ENCODE measurements around the gene EXOC3L4.
"Not testable (repeated sequence)": the region's sequence is repeated elsewhere in the genome, so short reads cannot be mapped to it uniquely, and the experiment has no call there.

The EXOC3L4 gene

DNA sequence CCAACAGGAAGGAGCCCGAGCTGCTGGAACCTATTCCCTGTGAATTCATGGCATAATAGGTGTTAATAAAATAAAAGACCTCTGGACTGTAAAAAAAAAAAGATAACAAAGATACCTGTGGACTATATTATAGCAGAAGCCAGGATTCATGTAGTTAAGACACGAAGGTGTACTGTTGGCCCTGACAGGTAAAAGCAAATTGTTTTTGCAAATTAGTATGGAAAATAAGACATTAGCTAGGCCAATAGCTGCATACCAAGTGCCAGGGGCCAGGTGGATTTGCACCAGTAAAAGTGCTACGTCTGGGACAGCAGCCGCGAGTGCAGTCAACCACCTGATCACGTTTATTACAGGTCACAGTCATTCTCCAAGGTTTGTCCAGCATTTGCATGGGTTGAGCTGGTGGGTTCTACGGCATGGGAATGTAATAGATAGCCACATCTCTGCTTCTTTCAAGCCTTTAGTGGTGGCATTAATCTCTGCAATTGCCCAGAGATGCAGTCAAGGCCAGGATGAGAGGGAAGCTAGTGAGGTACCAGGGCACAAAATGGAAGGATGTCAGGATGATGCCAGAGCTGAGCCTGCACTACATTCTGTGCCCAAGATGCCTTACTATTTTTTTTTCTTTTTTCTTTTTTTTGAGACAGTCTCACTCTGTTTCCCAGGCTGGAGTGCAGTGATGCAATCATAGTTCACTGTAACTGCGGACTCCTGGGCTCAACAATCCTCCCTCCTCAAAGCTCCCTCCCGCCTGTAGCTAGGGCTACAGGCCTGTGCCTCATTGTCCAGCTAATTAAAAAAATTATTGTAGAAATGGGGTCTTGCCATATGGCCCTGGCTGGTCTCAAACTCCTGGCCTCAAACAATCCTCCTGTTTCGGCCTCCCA is 55.1 kb downstream of the EXOC3L4 start:
- DNase-seq (ENCODE audit: low read depth, low spot score), result no peak

GRCh38 chr14:103151270-103151945 is 56.9 kb downstream of the EXOC3L4 start:
- no peak for DNase-seq (ENCODE audit: low read depth, low spot score)

- no peak for DNase-seq (ENCODE audit: low read depth, low spot score)
Measured at GRCh38 chr14:103155010-103155409, 60.5 kb downstream of the EXOC3L4 start.

DNA sequence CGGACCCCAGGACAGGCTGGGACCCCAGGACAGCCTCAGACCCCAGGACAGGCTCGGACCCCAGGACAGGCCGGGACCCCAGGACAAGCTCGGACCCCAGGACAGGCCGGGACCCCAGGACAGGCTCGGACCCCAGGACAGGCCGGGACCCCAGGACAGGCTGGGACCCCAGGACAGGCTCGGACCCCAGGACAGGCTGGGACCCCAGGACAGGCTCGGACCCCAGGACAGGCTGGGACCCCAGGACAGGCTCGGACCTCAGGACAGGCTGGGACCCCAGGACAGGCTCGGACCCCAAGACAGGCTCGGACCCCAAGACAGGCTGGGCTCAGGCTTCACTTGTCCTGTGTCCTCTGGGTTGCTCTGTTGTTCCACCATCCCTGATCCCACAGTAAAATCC is 60.9 kb downstream of the EXOC3L4 start:
- DNase-seq (ENCODE audit: low read depth, low spot score), result not testable (repeated sequence)

DNA sequence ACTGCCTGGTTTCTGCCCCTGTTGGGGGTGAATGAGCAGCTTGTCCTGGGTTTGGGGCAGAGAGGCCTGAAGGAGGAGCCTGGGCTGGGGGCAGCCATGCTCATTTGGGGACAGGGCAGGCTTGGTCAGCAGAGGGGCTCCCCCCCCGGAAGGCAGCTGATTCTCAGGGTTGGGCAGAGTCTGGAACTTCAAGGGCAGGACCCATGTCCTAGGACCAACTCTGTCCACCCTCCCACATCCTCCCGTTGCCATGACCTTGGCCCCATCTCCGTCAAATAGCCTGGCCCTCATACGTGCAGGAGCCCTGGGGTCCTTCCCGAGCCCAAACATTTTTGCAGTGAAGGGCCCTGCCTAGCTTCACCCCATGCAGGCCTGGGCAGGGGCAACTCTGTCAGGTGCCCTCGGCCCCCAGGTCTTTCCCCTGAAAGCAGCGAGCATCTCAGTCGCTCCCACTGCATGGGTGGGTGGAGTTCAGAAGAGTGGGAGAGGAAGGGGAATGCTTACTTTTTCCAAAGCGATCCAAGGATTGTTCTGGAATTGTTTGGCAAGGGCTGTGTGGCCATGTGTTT is 61.4 kb downstream of the EXOC3L4 start:
- no peak for DNase-seq (ENCODE audit: low read depth, low spot score)

GRCh38 chr14:103156651-103157378 is 62.3 kb downstream of the EXOC3L4 start:
- no peak for DNase-seq (ENCODE audit: low read depth, low spot score)

- no peak for DNase-seq (ENCODE audit: low read depth, low spot score)
Measured at GRCh38 chr14:103157969-103158368, 63.4 kb downstream of the EXOC3L4 start.

- DNase-seq (ENCODE audit: low read depth, low spot score), result no peak
Measured at GRCh38 chr14:103158688-103159087, 64.2 kb downstream of the EXOC3L4 start.
